GM18951 (cell line): ENCODE measurements around the gene CKB.
"Not testable (repeated sequence)": the region's sequence is repeated elsewhere in the genome, so short reads cannot be mapped to it uniquely, and the experiment has no call there.

Experiments used
- POLR2A ChIP-seq: IDR thresholded peaks from 4 replicates; pipeline ENCODE4 v1.6.1; 2011; ENCODE audit warnings: mild to moderate bottlenecking; ENCODE audit not compliant: insufficient read length, insufficient read depth; ENCODE audit errors: extremely low read depth
- in situ Hi-C: fragments of 300-500 bp; cut with MboI; formaldehyde crosslinking; loops from one replicate; pipeline ENCODE4 v1.12.0; 2022; ENCODE audit warnings: low sequenced_read_pairs, mixed read lengths, inconsistent platforms; ENCODE audit not compliant: unreplicated experiment

Gene CKB

GRCh38 chr14:103512701-103513611 lies 9.7 kb downstream of the CKB start:
- no peak for TF ChIP-seq POLR2A
- in situ Hi-C loops, result no loop called here

- in situ Hi-C loops, result not testable (repeated sequence)
These were observed 10.4 kb downstream of the CKB start for GRCh38 chr14:103512180-103512579.

DNA sequence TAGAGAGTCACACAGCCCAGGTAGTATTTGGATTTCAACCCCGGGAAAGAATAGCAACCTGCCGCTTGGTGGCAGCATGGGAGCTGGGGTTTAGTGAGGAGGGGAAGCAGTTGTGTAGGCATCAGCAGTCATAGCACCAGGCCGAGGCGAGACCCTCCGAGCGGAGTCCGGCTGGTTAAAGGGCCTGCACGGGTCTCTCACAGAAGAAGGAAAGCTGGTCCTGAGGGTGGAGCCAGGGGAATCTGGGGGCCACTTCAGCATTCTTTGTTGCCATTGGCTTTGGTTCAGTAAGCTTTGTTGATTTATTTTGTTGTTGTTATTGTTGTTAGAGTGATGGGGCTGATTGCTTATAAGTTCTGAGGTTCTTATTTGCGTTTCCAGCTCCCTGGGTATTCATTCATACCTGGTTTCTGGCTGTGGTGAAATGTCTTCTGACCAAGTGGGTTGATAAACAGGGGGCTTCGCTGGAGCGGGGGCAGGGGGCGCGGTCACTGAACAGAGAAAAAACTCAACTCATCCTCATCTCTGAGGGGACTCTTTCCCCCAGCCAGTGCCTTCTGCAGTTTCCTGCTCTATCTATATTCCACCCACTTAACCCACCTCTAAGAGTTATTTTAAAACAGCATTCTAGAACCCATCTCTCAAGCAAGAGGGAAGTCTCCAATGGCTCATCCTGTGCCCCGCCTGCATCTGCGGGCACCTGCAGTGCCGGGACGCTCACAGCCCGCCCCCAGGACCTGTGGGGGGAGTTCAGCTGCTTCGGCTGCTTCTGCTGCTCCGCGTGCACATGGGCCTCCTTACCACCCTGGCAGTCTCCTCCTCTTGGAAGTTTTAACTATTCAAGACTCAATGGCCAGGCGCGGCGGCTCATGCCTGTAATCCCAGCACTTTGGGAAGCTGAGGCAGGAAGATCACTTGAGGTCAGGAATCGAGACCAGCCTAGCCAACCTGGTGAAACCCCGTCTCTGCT lies 11.6 kb downstream of the CKB start:
- in situ Hi-C loops, result no loop called here
- TF ChIP-seq POLR2A, result no peak

GRCh38 chr14:103509864-103510723 lies 12.5 kb downstream of the CKB start:
- in situ Hi-C loops, result no loop called here
- TF ChIP-seq POLR2A, result no peak

- in situ Hi-C loops, result no loop called here
- TF ChIP-seq POLR2A, result no peak
These were observed 13.9 kb downstream of the CKB start for GRCh38 chr14:103508521-103509329.

- in situ Hi-C loops, result no loop called here
These were observed 14.9 kb downstream of the CKB start for GRCh38 chr14:103507751-103508150.

DNA sequence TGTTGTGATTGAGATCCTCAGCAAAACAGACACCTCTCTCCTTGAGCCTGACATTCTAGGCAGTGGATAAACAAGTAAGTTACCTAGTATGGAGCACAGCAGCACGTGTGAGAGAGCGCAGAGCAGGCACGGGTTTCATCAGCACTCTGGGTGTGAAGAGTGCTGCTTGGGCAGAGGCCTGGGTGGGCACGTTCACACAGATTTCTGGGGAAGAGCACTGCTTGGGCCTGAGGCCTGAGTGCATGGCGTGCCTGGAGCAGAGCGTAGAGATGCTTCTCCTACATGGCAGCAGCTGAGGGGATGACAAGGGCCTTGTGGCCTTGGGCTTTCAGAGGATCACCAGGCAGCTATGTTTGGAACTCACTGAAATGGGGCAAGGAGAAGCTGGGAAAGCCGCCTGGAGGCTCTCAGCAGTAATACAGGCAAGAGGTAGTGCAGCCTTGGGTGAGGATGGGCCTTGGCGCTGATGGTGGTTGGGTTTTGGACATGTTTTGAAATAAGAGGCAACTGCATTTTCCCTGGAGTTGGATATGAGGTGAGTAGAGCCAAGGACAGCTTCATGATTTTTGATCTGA lies 17.6 kb downstream of the CKB start:
- in situ Hi-C loops, result no loop called here
- no peak for TF ChIP-seq POLR2A

More at GRCh38 chr14:103507751-103508150, 14.9 kb downstream of the CKB start:
- TF ChIP-seq POLR2A, result no peak

DNA sequence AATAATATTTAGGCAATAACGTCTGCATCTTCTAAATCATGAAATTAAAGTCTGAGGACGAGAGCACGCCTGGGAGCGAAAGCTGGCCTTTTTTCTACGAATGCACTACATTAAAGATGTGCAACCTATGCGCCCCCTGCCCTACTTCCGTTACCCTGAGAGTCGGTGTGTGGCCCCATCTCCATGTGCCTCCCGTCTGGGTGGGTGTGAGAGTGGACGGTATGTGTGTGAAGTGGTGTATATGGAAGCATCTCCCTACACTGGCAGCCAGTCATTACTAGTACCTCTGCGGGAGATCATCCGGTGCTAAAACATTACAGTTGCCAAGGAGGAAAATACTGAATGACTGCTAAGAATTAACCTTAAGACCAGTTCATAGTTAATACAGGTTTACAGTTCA lies 19.3 kb downstream of the CKB start:
- in situ Hi-C loops, result no loop called here
- TF ChIP-seq POLR2A, result no peak

DNA sequence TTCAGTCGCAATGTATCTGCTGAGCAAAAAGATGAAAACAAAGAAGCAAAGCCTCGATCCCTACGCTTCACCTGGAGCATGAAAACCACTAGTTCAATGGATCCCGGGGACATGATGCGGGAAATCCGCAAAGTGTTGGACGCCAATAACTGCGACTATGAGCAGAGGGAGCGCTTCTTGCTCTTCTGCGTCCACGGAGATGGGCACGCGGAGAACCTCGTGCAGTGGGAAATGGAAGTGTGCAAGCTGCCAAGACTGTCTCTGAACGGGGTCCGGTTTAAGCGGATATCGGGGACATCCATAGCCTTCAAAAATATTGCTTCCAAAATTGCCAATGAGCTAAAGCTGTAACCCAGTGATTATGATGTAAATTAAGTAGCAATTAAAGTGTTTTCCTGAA lies 19.8 kb downstream of the CKB start:
- in situ Hi-C loops, result no loop called here
- TF ChIP-seq POLR2A, result no peak

- in situ Hi-C loops, result no loop called here
- no peak for TF ChIP-seq POLR2A
These were observed 20.5 kb downstream of the CKB start for GRCh38 chr14:103501921-103502669.
